Gastrocnemius medialis (tissue), 4 donors: ENCODE measurements around the gene THEMIS2. TPM values are rescaled to one million over a fixed set of nuclear protein-coding genes. Genes with fewer than 3 reads are reported as not detected.
A peak's percentile ranks its signal among the peaks of the same experiment; 100 is the strongest.

Experiments used
- ATAC-seq, 2 donors: fragments of 150-250 bp; one replicate each; pipeline ENCODE4 v1.9.1; 2016
- DNase-seq, 2 donors: peaks; one replicate each; pipeline ENCODE4 v3.0.0-alpha.2; 2019
- H3K27ac ChIP-seq, 4 donors: fragments of 200-600 bp; sonication (generic); 1 replicate in 1 of 4; 2 replicates in 3 of 4; pipeline ENCODE4 v1.5.1; 2016 to 2018; ENCODE audit warnings: mild to moderate bottlenecking in 2 of 4, moderate library complexity in 1 of 4
- H3K27me3 ChIP-seq, 3 donors: fragments of 200-600 bp; sonication (generic) in 2 of 3; 1 replicate in 1 of 3; 2 replicates in 2 of 3; pipeline versions ENCODE4 v1.5.1 to v1.6.0; 2016 to 2019; ENCODE audit warnings: mild to moderate bottlenecking in 1 of 3, moderate library complexity in 1 of 3
- H3K36me3 ChIP-seq, 2 donors: fragments of 200-600 bp; sonication (generic) in 1 of 2; one replicate each; pipeline ENCODE4 v1.5.1; 2017 to 2018
- H3K4me1 ChIP-seq, 2 donors: fragments of 200-600 bp; sonication (generic) in 1 of 2; one replicate each; pipeline ENCODE4 v1.5.1; 2016 to 2017; ENCODE audit warnings: mild to moderate bottlenecking in 2 of 2
- H3K4me3 ChIP-seq, 4 donors: fragments of 200-600 bp; sonication (generic) in 3 of 4; 1 replicate in 1 of 4; 2 replicates in 3 of 4; pipeline ENCODE4 v1.5.1; 2016 to 2019; ENCODE audit warnings: mild to moderate bottlenecking in 2 of 4
- H3K9me3 ChIP-seq, 3 donors: fragments of 200-600 bp; sonication (generic) in 2 of 3; 1 replicate in 1 of 3; 2 replicates in 2 of 3; pipeline ENCODE4 v1.5.1; 2016 to 2019
- CTCF ChIP-seq, 5 experiments: fragments of 450-650 bp in 3 of 5; fragments of 200-600 bp in 2 of 5; sonication (generic) in 2 of 5; IDR thresholded peaks in 4 of 5; conservative IDR thresholded peaks in 1 of 5; 1 replicate in 4 of 5; 2 replicates in 1 of 5; pipeline ENCODE4 v1.5.1; 2016 to 2019; ENCODE audit warnings: antibody characterized with exemption in 5 of 5, mild to moderate bottlenecking in 3 of 5, moderate library complexity in 3 of 5
- POLR2A ChIP-seq, 2 donors: fragments of 450-650 bp; IDR thresholded peaks; one replicate each; pipeline ENCODE4 v1.6.1; 2017; ENCODE audit warnings: antibody characterized with exemption in 2 of 2, mild to moderate bottlenecking in 2 of 2, moderate library complexity in 2 of 2
- in situ Hi-C, 4 donors: fragments of 200-750 bp; cut with MboI; loops; one replicate each; pipeline versions ENCODE4 v1.15.0 to v1.8.0; 2017; ENCODE audit warnings: low sequenced_read_pairs in 4 of 4
- intact Hi-C: fragments of 100-400 bp; cut with DNase I; formaldehyde crosslinking; loops from one replicate; pipeline ENCODE4 v1.15.1; 2023; ENCODE audit warnings: low total_unique reads
- total RNA-seq, 4 donors: library from RNA; depleted of rRNA; stranded (reverse); fragments of >200 nt; gene quantifications; one replicate each; pipeline versions ENCODE4 v1.1.0 to v1.2.3, GENCODE V29; 2016

The THEMIS2 gene
- total RNA-seq, 4 donors from 2014 or later: 2.3 to 10.8 (median 7.6) TPM

- in situ Hi-C loops: no loop called here
- H3K4me3 ChIP-seq: no peak overlapping the region
- H3K27ac ChIP-seq: no peak overlapping the region
These were observed 15.1 kb downstream of the THEMIS2 start for GRCh38 chr1:27887215-27888021.

GRCh38 chr1:27889506-27889905 lies 17.2 kb downstream of the THEMIS2 start:
- Histone ChIP-seq H3K4me1 (no peaks in the 10 kb centered on the region), H3K27ac (no peak overlapping the region), H3K36me3 (peaks cover 3 to 43% of the 10 kb centered on the region in 2 donors), H3K4me3 (no peak overlapping the region), H3K9me3 (no peaks in the 10 kb centered on the region), H3K27me3 (no peaks in the 10 kb centered on the region)
- intact Hi-C loops (no loop called here), in situ Hi-C loops (no loop called here)
- TF ChIP-seq POLR2A (IDR thresholded peaks at IDR 0.05): no peak
- no peak for TF ChIP-seq CTCF (IDR thresholded peaks at IDR 0.05 in 4 of 5, conservative IDR thresholded peaks at IDR 0.05 in 1 of 5)
- ATAC-seq (no peak), DNase-seq (no peak)

More at GRCh38 chr1:27887215-27888021, 15.1 kb downstream of the THEMIS2 start:
- TF ChIP-seq POLR2A (IDR thresholded peaks at IDR 0.05) (no peak), CTCF (IDR thresholded peaks at IDR 0.05 in 4 of 5, conservative IDR thresholded peaks at IDR 0.05 in 1 of 5) (no peak)
- intact Hi-C loops: no loop called here
- no peaks in the 10 kb centered on the region for H3K4me1 ChIP-seq
- no peak for DNase-seq
- no peaks in the 10 kb centered on the region for H3K27me3 ChIP-seq
- peaks cover 0 to 22% of the 10 kb centered on the region in 2 donors for H3K36me3 ChIP-seq
- ATAC-seq: no peak
- no peaks in the 10 kb centered on the region for H3K9me3 ChIP-seq

- no peaks in the 10 kb centered on the region for H3K4me1 ChIP-seq
- H3K4me3 ChIP-seq: no peak overlapping the region
- DNase-seq: no peak
- H3K9me3 ChIP-seq: no peaks in the 10 kb centered on the region
- H3K27ac ChIP-seq: peak overlapping the region in 2 of 4 donors; percentile 10 to 32
- peak in 1 of 2 donors; percentile 20 for ATAC-seq
- no peaks in the 10 kb centered on the region for H3K27me3 ChIP-seq
- intact Hi-C loops: no loop called here
- TF ChIP-seq POLR2A (IDR thresholded peaks at IDR 0.05): peak in 1 of 2 donors; percentile 28
- no peak for TF ChIP-seq CTCF (IDR thresholded peaks at IDR 0.05 in 4 of 5, conservative IDR thresholded peaks at IDR 0.05 in 1 of 5)
- H3K36me3 ChIP-seq: peaks cover 3 to 61% of the 10 kb centered on the region in 2 donors
- in situ Hi-C loops: no loop called here
These were observed 19.0 kb downstream of the THEMIS2 start for GRCh38 chr1:27891196-27891889.

- no peak for ATAC-seq
- Histone ChIP-seq H3K4me1 (no peaks in the 10 kb centered on the region), H3K9me3 (no peaks in the 10 kb centered on the region), H3K27ac (no peak overlapping the region), H3K27me3 (no peaks in the 10 kb centered on the region), H3K36me3 (peaks cover 3 to 74% of the 10 kb centered on the region in 2 donors), H3K4me3 (no peak overlapping the region)
- in situ Hi-C loops (no loop called here), intact Hi-C loops (no loop called here)
- DNase-seq: no peak
- no peak for TF ChIP-seq CTCF (IDR thresholded peaks at IDR 0.05 in 4 of 5, conservative IDR thresholded peaks at IDR 0.05 in 1 of 5)
- no peak for TF ChIP-seq POLR2A (IDR thresholded peaks at IDR 0.05)
These were observed 22.2 kb downstream of the THEMIS2 start for GRCh38 chr1:27894521-27894920.
